IPS-15b (cell line): ENCODE measurements around the gene TNS3.
"Not testable (repeated sequence)": the region's sequence is repeated elsewhere in the genome, so short reads cannot be mapped to it uniquely, and the experiment has no call there.

Experiments
- H3K27me3 ChIP-seq: one replicate; pipeline ENCODE4 v1.6.1; 2013; ENCODE audit warnings: low read length; ENCODE audit not compliant: control insufficient read depth, insufficient read depth
- H3K36me3 ChIP-seq: one replicate; pipeline ENCODE4 v1.6.1; 2013; ENCODE audit warnings: low read length; ENCODE audit not compliant: control insufficient read depth, insufficient read depth
- H3K4me1 ChIP-seq: one replicate; pipeline ENCODE4 v1.6.1; 2013; ENCODE audit warnings: mild to moderate bottlenecking, low read length; ENCODE audit not compliant: control insufficient read depth, insufficient read depth
- H3K4me3 ChIP-seq: one replicate; pipeline ENCODE4 v1.5.1; 2013; ENCODE audit warnings: low read depth, low read length
- H3K9ac ChIP-seq: one replicate; pipeline ENCODE4 v1.6.1; 2013; ENCODE audit warnings: low read depth, mild to moderate bottlenecking, low read length
- H3K9me3 ChIP-seq: one replicate; pipeline ENCODE4 v1.6.1; 2013; ENCODE audit warnings: mild to moderate bottlenecking, low read length; ENCODE audit not compliant: control insufficient read depth, insufficient read depth

The TNS3 gene

DNA sequence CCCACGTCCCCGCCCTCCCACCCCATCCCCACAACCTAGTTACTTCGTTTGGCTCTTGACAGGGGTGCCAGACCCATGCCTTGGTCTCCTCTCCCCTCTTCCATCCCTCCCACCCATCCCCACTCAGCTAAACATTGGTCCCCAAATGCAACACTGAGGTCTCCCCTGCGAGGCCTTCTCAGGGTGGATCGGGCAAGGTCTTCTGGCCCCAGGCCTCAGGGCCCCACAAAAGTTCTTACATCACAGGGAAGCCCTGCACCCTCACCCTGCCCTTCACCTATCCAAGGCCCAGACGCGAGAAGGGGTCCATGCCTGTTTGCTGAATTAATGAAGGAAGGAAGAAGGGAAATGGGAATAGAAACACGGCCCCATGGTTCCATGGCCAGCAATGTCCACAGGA is 32.0 kb downstream of the TNS3 start:
- no peaks in the 10 kb centered on the region for H3K36me3 ChIP-seq
- no peaks in the 10 kb centered on the region for H3K27me3 ChIP-seq
- no peaks in the 10 kb centered on the region for H3K9me3 ChIP-seq
- no peak overlapping the region for H3K9ac ChIP-seq
- H3K4me1 ChIP-seq: peaks cover 3% of the 10 kb centered on the region
- no peak overlapping the region for H3K4me3 ChIP-seq

DNA sequence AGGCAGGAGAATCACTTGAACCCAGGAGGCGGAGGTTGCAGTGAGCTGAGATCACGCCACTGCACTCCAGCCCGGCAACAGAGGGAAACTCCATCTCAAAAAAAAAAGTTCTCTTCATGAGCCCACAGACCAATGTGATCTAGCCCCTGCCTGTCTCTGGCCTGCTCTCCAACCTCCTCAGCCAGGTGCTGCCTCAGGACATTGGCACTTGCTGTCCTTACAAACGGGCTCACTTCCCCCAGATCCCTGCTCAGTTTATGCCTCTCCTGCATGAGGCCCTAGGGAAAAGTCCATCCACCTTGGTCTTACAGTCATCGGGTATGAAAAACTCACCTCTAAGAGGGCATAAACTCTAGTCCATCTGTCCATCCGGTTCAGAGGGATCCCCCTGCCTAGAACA is 32.5 kb downstream of the TNS3 start:
- H3K9me3 ChIP-seq: no peaks in the 10 kb centered on the region
- H3K27me3 ChIP-seq: no peaks in the 10 kb centered on the region
- H3K4me1 ChIP-seq: peaks cover 7% of the 10 kb centered on the region
- H3K36me3 ChIP-seq: no peaks in the 10 kb centered on the region
- H3K9ac ChIP-seq: no peak overlapping the region
- H3K4me3 ChIP-seq: no peak overlapping the region

DNA sequence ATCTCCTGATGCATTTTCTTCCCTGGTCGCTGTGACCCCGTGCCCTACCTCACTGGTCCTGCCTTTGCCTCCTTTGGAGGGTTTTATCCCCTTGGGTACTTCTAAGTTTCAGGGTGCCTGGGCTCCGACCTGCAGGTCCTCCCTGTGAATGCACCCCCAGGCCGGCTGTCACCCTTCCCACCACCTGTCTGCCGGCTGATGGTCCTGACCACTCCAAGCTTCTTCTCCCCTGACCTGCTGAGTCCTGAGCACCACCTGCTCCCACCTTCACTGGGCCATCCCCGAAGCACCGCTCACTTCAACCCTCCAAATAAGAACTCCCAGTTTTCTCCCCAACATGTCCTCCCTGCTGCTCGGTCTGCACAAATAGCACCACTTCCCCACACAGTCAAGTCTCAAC is 33.4 kb downstream of the TNS3 start:
- H3K9ac ChIP-seq: no peak overlapping the region
- no peaks in the 10 kb centered on the region for H3K36me3 ChIP-seq
- no peak overlapping the region for H3K4me3 ChIP-seq
- no peaks in the 10 kb centered on the region for H3K9me3 ChIP-seq
- peaks cover 12% of the 10 kb centered on the region for H3K4me1 ChIP-seq
- no peaks in the 10 kb centered on the region for H3K27me3 ChIP-seq

DNA sequence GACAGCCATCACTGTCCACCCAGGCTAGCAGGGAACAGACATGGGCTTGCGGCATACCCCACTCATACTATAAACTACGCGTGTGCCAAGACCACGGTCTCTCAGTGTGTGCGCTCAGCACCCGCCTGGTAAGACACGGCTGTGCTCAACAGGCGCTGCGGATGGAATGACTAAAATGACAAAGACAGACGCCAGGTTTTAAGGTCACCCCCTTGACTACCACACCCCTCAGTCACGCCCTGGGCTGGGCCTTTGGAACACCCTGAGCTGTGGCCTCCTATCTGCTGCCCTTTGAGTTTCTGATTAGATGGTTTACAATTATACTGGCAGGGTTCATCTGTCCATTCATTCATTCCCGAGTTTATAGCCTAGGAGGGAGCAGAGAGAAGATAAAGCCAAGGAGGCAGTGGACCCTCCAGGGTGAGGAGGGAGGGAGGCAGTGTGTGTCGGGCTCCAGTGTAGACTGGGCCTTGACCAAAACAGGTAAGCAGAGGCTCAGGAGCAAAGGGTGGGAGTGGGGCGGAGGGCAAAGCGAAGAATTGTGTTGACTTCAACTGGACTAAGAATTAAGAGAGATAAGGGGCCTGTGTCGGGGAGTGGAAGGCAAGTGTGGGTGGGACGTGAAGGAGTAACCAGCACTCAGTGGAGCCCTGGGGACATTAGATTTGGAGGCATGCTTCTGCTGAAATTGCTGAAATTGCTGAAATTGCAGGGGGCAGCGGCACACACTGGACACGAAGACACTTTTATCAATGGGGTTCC is 35.0 kb downstream of the TNS3 start:
- no peaks in the 10 kb centered on the region for H3K9me3 ChIP-seq
- H3K4me3 ChIP-seq: no peak overlapping the region
- H3K4me1 ChIP-seq: peaks cover 10% of the 10 kb centered on the region
- no peak overlapping the region for H3K9ac ChIP-seq
- no peaks in the 10 kb centered on the region for H3K27me3 ChIP-seq
- H3K36me3 ChIP-seq: no peaks in the 10 kb centered on the region

DNA sequence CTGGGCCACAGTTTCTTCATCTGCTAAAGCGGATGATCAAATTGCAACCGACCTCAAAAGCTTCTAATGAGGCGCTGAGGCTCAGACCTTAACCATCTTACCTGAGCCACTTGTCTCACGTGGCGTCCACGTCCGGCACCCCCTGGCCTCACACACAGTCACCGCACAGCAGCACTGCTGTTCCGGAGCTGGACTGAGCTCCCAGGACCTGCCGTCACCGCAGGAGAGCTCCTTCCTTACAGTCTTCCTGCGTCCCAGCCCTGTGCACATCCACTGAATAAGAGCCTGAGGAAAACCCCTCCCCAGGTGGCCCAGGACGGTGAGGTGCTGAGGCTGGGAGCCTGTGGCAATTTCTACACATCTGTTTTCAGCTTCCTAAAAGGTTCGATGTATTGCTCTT is 35.7 kb downstream of the TNS3 start:
- Histone ChIP-seq H3K4me3 (no peak overlapping the region), H3K4me1 (peaks cover 10% of the 10 kb centered on the region), H3K36me3 (no peaks in the 10 kb centered on the region), H3K27me3 (no peaks in the 10 kb centered on the region), H3K9ac (no peak overlapping the region), H3K9me3 (no peaks in the 10 kb centered on the region)

DNA sequence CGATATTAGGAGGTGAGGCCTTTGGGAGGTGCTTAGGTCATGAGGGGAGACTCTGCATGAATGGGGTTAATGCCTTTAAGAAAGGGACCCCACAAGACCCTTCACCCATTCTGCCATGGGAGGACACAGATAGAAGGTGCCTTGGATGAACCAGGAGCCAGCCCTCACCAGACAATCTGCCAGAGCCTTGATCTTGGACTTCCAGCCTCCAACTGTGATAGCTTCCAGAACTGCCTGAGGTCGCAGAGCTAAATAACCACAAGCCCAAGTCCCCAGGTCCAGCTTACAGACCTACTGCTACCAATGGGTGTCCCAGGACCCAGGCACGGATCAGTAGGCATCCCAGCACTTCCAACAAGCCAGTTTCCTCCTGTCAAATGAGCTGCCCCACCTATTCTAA is 37.5 kb downstream of the TNS3 start:
- Histone ChIP-seq H3K4me3 (no peak overlapping the region), H3K36me3 (no peaks in the 10 kb centered on the region), H3K4me1 (peaks cover 10% of the 10 kb centered on the region), H3K27me3 (no peaks in the 10 kb centered on the region), H3K9me3 (no peaks in the 10 kb centered on the region), H3K9ac (no peak overlapping the region)

DNA sequence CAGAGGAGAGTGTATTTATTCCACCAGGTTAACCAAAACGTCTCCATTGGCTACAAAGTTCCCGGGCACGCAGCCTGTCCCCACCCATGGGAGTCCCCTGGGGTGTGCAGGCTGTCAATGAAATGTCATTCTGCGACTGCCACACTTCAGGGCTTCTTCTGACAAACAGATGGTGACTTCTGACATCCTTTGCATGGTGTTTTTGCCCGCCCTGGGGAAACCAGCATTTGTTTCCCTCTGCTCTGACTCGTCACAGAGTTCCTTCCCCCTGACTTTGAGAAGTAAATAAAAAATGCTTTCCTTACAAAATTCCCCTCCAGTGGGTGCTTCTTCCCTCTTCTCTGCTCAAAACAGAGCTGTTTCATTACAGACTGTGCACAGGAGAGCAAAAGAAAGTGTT is 38.2 kb downstream of the TNS3 start:
- Histone ChIP-seq H3K9me3 (no peaks in the 10 kb centered on the region), H3K4me1 (peaks cover 15% of the 10 kb centered on the region), H3K27me3 (no peaks in the 10 kb centered on the region), H3K9ac (no peak overlapping the region), H3K4me3 (no peak overlapping the region), H3K36me3 (no peaks in the 10 kb centered on the region)

DNA sequence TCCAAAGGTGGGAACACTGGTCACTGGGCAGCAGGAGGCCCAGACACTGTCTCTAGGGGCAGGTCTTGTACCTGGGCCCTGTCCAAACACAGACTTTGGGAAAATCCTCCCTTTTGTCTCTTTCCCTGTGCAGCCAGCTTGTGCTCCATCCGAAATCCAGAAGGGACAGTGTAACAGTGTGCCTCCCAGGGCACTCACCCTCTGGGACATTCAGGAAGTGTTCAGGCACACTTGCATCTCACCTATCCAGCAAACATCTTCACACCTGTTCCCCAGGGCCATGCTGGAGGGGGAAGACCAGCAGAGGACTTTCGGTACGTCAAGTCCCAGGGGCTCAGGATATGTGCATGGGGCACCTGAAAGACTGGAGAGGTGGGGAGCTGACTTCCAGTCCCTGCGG is 38.9 kb downstream of the TNS3 start:
- Histone ChIP-seq H3K4me1 (peaks cover 20% of the 10 kb centered on the region), H3K27me3 (no peaks in the 10 kb centered on the region), H3K36me3 (no peaks in the 10 kb centered on the region), H3K9ac (no peak overlapping the region), H3K9me3 (no peaks in the 10 kb centered on the region), H3K4me3 (no peak overlapping the region)

DNA sequence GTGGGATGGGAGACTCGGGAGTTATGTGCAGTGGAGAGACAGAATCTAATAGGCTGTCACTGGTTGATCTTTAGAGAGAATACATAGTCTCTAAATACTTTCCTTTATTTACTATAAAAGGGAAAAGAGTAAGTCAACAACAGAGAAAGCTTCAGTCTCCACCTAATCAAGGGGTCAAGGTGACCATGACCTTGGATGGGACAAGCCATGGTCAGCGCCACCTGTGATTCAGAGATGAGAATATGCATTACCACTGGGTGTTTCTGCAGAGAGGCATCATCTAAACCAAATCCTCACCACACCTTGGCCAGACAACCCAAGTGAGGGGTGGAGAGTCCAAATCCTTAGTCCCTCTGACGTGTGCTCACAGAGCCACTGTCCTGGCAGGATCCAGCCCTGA is 39.9 kb downstream of the TNS3 start:
- Histone ChIP-seq H3K9me3 (no peaks in the 10 kb centered on the region), H3K36me3 (no peaks in the 10 kb centered on the region), H3K4me1 (peaks cover 23% of the 10 kb centered on the region), H3K9ac (no peak overlapping the region), H3K4me3 (no peak overlapping the region), H3K27me3 (no peaks in the 10 kb centered on the region)

DNA sequence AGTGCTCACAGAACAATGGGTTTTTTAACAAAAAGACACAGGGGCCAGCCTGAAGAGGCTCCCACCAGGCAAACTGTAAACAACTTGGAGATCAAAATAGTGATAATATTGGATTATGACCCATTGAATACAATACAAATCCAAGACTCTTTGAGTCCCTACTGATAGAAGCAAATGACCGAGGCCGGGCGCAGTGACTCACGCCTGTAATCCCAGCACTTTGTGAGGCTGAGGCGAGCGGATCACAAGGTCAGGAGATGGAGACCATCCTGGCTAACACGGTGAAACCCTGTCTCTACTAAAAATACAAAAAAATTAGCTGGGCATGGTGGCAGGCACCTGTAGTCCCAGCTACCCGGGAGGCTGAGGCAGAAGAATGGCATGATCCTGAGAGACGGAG is 40.4 kb downstream of the TNS3 start:
- H3K9me3 ChIP-seq, H3K27me3 ChIP-seq, H3K9ac ChIP-seq, H3K4me3 ChIP-seq, H3K36me3 ChIP-seq: not testable (repeated sequence)
- H3K4me1 ChIP-seq: peaks cover 24% of the 10 kb centered on the region

DNA sequence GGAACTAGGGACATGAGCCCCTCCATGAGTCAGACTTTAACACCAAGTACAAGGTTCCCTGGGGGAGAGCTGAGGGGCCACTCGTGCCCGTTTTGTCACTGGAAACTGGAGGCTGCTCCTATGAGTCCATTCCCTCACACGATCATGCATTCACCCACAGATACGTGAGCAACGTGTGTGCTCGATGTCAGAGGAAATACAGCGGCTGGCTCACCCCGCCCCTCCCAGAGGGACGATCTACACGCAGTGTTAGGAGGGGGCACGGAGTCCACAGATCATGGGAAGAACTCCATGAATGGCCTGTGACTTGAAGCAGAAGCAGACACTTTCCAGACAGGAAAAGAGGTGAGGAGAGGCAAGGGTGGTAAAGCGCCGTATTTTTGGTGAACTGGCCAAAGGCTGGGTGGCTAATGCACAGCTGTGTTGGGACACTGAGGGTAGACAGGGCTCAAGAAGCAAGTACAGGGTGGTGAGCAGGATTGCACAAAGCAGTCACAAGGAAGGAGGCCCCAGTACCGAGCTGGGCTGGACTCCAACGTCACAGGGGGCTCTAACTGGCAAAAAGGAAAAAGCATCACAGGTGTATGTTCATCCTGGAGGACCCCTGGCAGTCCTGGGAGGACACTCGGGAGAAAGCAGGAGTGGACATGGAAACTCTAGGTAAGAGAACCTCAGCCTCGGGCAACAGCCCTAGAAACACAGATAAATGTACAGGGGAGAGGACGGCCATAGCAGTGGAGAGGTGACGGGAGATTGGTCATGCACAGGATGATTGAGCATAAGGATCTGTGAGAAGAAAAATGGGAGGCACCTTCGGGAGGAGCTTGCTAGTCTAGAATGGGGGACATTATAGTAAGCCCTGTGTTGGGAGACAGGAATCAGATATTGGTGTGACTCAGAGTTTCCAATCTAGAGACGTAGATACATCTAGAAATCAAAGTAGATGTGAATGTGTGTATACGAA is 41.2 kb downstream of the TNS3 start:
- peaks cover 6% of the 10 kb centered on the region for H3K27me3 ChIP-seq
- H3K9me3 ChIP-seq: no peaks in the 10 kb centered on the region
- no peaks in the 10 kb centered on the region for H3K36me3 ChIP-seq
- no peak overlapping the region for H3K4me3 ChIP-seq
- no peak overlapping the region for H3K9ac ChIP-seq
- H3K4me1 ChIP-seq: peaks cover 30% of the 10 kb centered on the region

DNA sequence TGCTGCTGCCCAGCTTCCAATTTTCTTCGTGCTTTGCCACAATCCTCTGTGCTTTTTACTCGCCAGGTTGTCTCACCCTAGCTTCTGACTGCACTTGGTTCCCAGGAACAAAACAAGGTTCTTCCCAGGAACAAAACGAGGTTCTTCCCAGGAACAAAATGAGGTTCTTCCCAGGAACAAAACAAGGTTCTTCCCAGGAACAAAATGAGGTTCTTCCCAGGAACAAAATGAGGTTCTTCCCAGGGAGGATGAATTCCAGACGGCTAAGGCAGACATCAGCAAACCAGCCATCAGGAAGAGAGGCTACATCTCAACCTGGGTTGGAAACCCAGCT is 41.9 kb downstream of the TNS3 start:
- H3K4me1 ChIP-seq: peaks cover 36% of the 10 kb centered on the region

More for the DNA sequence above, 41.9 kb downstream of the TNS3 start:
- Histone ChIP-seq H3K9ac (no peak overlapping the region), H3K4me3 (no peak overlapping the region), H3K9me3 (no peaks in the 10 kb centered on the region), H3K36me3 (no peaks in the 10 kb centered on the region), H3K27me3 (peaks cover 6% of the 10 kb centered on the region)
